Rectal smooth muscle tissue (tissue), 1 donor: ENCODE data around the gene ANG.
"Not testable (repeated sequence)": the region's sequence is repeated elsewhere in the genome, so short reads cannot be mapped to it uniquely, and the experiment has no call there.

Experiments used
- H3K27ac ChIP-seq: one replicate; pipeline ENCODE4 v1.7.0; 2013; ENCODE audit warnings: low read depth, low read length, inconsistent platforms
- H3K27me3 ChIP-seq: one replicate; pipeline ENCODE4 v1.7.0; 2013; ENCODE audit warnings: low read length; ENCODE audit not compliant: control insufficient read depth, insufficient read depth
- H3K36me3 ChIP-seq: one replicate; pipeline ENCODE4 v1.7.0; 2013; ENCODE audit warnings: low read length; ENCODE audit not compliant: control insufficient read depth, insufficient read depth
- H3K4me1 ChIP-seq: one replicate; pipeline ENCODE4 v1.7.0; 2013; ENCODE audit warnings: low read length; ENCODE audit not compliant: control insufficient read depth, insufficient read depth
- H3K4me3 ChIP-seq: one replicate; pipeline ENCODE4 v1.7.0; 2013; ENCODE audit warnings: low read length
- H3K9ac ChIP-seq: one replicate; pipeline ENCODE4 v1.7.0; 2013; ENCODE audit warnings: low read length

ANG gene

GRCh38 chr14:20659813-20660395 lies 28.7 kb upstream of the ANG start:
- no peak overlapping the region for H3K4me3 ChIP-seq
- no peak overlapping the region for H3K27ac ChIP-seq
- H3K36me3 ChIP-seq, result no peaks in the 10 kb centered on the region
- H3K4me1 ChIP-seq, result no peaks in the 10 kb centered on the region
- H3K27me3 ChIP-seq, result peaks cover 15% of the 10 kb centered on the region
- H3K9ac ChIP-seq, result no peak overlapping the region

- Histone ChIP-seq H3K9ac (no peak overlapping the region), H3K4me3 (no peak overlapping the region), H3K27ac (no peak overlapping the region), H3K4me1 (no peaks in the 10 kb centered on the region), H3K36me3 (no peaks in the 10 kb centered on the region), H3K27me3 (peaks cover 8% of the 10 kb centered on the region)
Measured at GRCh38 chr14:20661197-20661596, 27.4 kb upstream of the ANG start.

GRCh38 chr14:20662968-20663732 lies 25.4 kb upstream of the ANG start:
- no peak overlapping the region for H3K9ac ChIP-seq
- H3K4me3 ChIP-seq, result peak overlapping the region; percentile 53
- no peaks in the 10 kb centered on the region for H3K36me3 ChIP-seq
- no peaks in the 10 kb centered on the region for H3K4me1 ChIP-seq
- H3K27ac ChIP-seq, result no peak overlapping the region
- peaks cover 5% of the 10 kb centered on the region for H3K27me3 ChIP-seq

GRCh38 chr14:20666400-20666961 lies 22.1 kb upstream of the ANG start:
- not testable (repeated sequence) for H3K27ac ChIP-seq, H3K9ac ChIP-seq, H3K36me3 ChIP-seq, H3K4me1 ChIP-seq, H3K4me3 ChIP-seq, H3K27me3 ChIP-seq

- Histone ChIP-seq H3K4me1 (no peaks in the 10 kb centered on the region), H3K27ac (no peak overlapping the region), H3K9ac (no peak overlapping the region), H3K27me3 (no peaks in the 10 kb centered on the region), H3K4me3 (no peak overlapping the region), H3K36me3 (no peaks in the 10 kb centered on the region)
Measured at GRCh38 chr14:20667957-20668356, 20.6 kb upstream of the ANG start.

- Histone ChIP-seq H3K4me3 (no peak overlapping the region), H3K36me3 (no peaks in the 10 kb centered on the region), H3K9ac (no peak overlapping the region), H3K27me3 (no peaks in the 10 kb centered on the region), H3K27ac (no peak overlapping the region), H3K4me1 (no peaks in the 10 kb centered on the region)
Measured at GRCh38 chr14:20668969-20669368, 19.6 kb upstream of the ANG start.

GRCh38 chr14:20671597-20672283 lies 16.8 kb upstream of the ANG start:
- H3K27me3 ChIP-seq, result no peaks in the 10 kb centered on the region
- no peaks in the 10 kb centered on the region for H3K36me3 ChIP-seq
- no peak overlapping the region for H3K27ac ChIP-seq
- no peak overlapping the region for H3K4me3 ChIP-seq
- H3K9ac ChIP-seq, result no peak overlapping the region
- H3K4me1 ChIP-seq, result no peaks in the 10 kb centered on the region

- H3K27me3 ChIP-seq, result no peaks in the 10 kb centered on the region
- H3K4me3 ChIP-seq, result no peak overlapping the region
- no peaks in the 10 kb centered on the region for H3K36me3 ChIP-seq
Measured at GRCh38 chr14:20675669-20676068, 12.9 kb upstream of the ANG start.

GRCh38 chr14:20676072-20676471 lies 12.5 kb upstream of the ANG start:
- Histone ChIP-seq H3K9ac (no peak overlapping the region), H3K36me3 (no peaks in the 10 kb centered on the region), H3K4me1 (peaks cover 6% of the 10 kb centered on the region), H3K4me3 (no peak overlapping the region), H3K27ac (no peak overlapping the region), H3K27me3 (no peaks in the 10 kb centered on the region)

More at GRCh38 chr14:20675669-20676068, 12.9 kb upstream of the ANG start:
- Histone ChIP-seq H3K4me1 (peaks cover 2% of the 10 kb centered on the region), H3K27ac (no peak overlapping the region), H3K9ac (no peak overlapping the region)

GRCh38 chr14:20679907-20680306 lies 8.7 kb upstream of the ANG start:
- no peak overlapping the region for H3K9ac ChIP-seq
- H3K4me1 ChIP-seq, result peaks cover 7% of the 10 kb centered on the region

GRCh38 chr14:20680363-20680762 lies 8.2 kb upstream of the ANG start:
- H3K9ac ChIP-seq, result no peak overlapping the region
- no peak overlapping the region for H3K27ac ChIP-seq
- peak overlapping the region; percentile 91 for H3K4me3 ChIP-seq
- peaks cover 7% of the 10 kb centered on the region for H3K4me1 ChIP-seq
- no peaks in the 10 kb centered on the region for H3K36me3 ChIP-seq
- no peaks in the 10 kb centered on the region for H3K27me3 ChIP-seq

More at GRCh38 chr14:20679907-20680306, 8.7 kb upstream of the ANG start:
- Histone ChIP-seq H3K27ac (no peak overlapping the region), H3K27me3 (no peaks in the 10 kb centered on the region), H3K4me3 (no peak overlapping the region), H3K36me3 (no peaks in the 10 kb centered on the region)

- H3K9ac ChIP-seq, result peak overlapping the region; percentile 29
- peak overlapping the region; percentile 91 for H3K4me3 ChIP-seq
- no peaks in the 10 kb centered on the region for H3K27me3 ChIP-seq
- peak overlapping the region; percentile 99 for H3K27ac ChIP-seq
- no peaks in the 10 kb centered on the region for H3K36me3 ChIP-seq
- H3K4me1 ChIP-seq, result peaks cover 7% of the 10 kb centered on the region
Measured at GRCh38 chr14:20680843-20681347, 7.7 kb upstream of the ANG start.
